K562 (cell line): ENCODE data around the gene NECAB2. TPM values are rescaled to one million over a fixed set of nuclear protein-coding genes. Genes with fewer than 3 reads are reported as not detected.

ENCODE experiments used
- ATF1 ChIP-seq, 2 experiments: fragments of 450-650 bp in 1 of 2; IDR thresholded peaks; 2 replicates each; pipeline ENCODE4 v1.6.1; 2016; ENCODE audit warnings: missing compliant biosample characterization in 1 of 2, missing genetic modification characterization in 1 of 2
- HDGF ChIP-seq: fragments of 450-650 bp; IDR thresholded peaks from 2 replicates; pipeline ENCODE4 v1.6.1; 2016
- HNRNPLL ChIP-seq: fragments of 200-400 bp; formaldehyde crosslinking; IDR thresholded peaks from 2 replicates; pipeline ENCODE4 v1.6.1; 2017; ENCODE audit warnings: low read length, low read depth, mild to moderate bottlenecking; ENCODE audit not compliant: poor library complexity, severe bottlenecking
- ID3 ChIP-seq, 2 experiments: fragments of 250-450 bp in 1 of 2; fragments of 450-650 bp in 1 of 2; sonication (Bioruptor Pico) in 1 of 2; IDR thresholded peaks; 2 replicates each; pipeline versions ENCODE4 v1.6.1 to v1.8.0; 2016 to 2021; ENCODE audit warnings: mild to moderate bottlenecking in 2 of 2, moderate library complexity in 2 of 2, missing compliant biosample characterization in 1 of 2, missing genetic modification characterization in 1 of 2
- MCM5 ChIP-seq: fragments of 450-650 bp; IDR thresholded peaks from 2 replicates; pipeline ENCODE4 v1.6.1; 2016; ENCODE audit warnings: low read depth
- MEIS2 ChIP-seq: fragments of 450-650 bp; IDR thresholded peaks from 2 replicates; pipeline ENCODE4 v1.6.1; 2014; ENCODE audit warnings: mild to moderate bottlenecking; ENCODE audit not compliant: partially characterized antibody
- RAD51 ChIP-seq: fragments of 450-650 bp; IDR thresholded peaks from 2 replicates; pipeline ENCODE4 v1.7.1; 2016; ENCODE audit warnings: low read depth, mild to moderate bottlenecking, borderline replicate concordance
- SP1 ChIP-seq: sonication (generic); formaldehyde crosslinking; IDR thresholded peaks from 2 replicates; pipeline ENCODE4 v1.8.1; 2022; ENCODE audit warnings: mild to moderate bottlenecking, missing genetic modification reagents
- TGIF2 ChIP-seq: sonication (generic); formaldehyde crosslinking; IDR thresholded peaks from 2 replicates; pipeline ENCODE4 v1.8.1; 2022; ENCODE audit warnings: mild to moderate bottlenecking, missing genetic modification reagents, moderate library complexity
- THAP12 ChIP-seq: fragments of 250-450 bp; sonication (Bioruptor Pico); IDR thresholded peaks from 2 replicates; pipeline ENCODE4 v1.9.0; 2021; ENCODE audit warnings: mild to moderate bottlenecking, inconsistent platforms
- ZSCAN32 ChIP-seq: fragments of 450-650 bp; formaldehyde crosslinking; IDR thresholded peaks from 2 replicates; pipeline ENCODE4 v1.4.0; 2020; ENCODE audit warnings: mild to moderate bottlenecking, moderate library complexity
- polyA plus RNA-seq, 8 experiments: library from polyadenylated mRNA; depleted of rRNA in 4 of 8; stranded (reverse) in 5 of 8; unstranded in 3 of 8; fragments of >200 nt; fragmentation: Nextera tagmentation in 2 of 8; fragmentation: Illumina TruSeq in 1 of 8; extraction: Ambion mirVana in 2 of 8; extraction: Trizol in 1 of 8; gene quantifications; 2 replicates each; pipeline versions ENCODE4 v1.2.1 to v1.2.3, GENCODE V29; 2011 to 2014; ENCODE audit warnings: inconsistent platforms in 1 of 8, missing spikeins in 1 of 8
- total RNA-seq, 7 experiments: library from RNA; depleted of rRNA in 6 of 7; stranded (reverse); fragments of >200 nt in 6 of 7; fragmentation: Illumina TruSeq in 2 of 7; extraction: Trizol in 2 of 7; gene quantifications; 2 replicates each; pipeline versions ENCODE4 v1.2.1 to v1.2.3, GENCODE V29; 2011 to 2021; ENCODE audit warnings: low replicate concordance in 1 of 7
- TF ChIP-seq, protein P1 (sequence below): sonication (generic); formaldehyde crosslinking; IDR thresholded peaks from 2 replicates; pipeline ENCODE4 v1.8.0; 2022; ENCODE audit warnings: mild to moderate bottlenecking, missing genetic modification reagents
- TF ChIP-seq, protein P2 (sequence below): fragments of 450-650 bp; formaldehyde crosslinking; IDR thresholded peaks from 2 replicates; pipeline ENCODE4 v1.4.0; 2020; ENCODE audit warnings: mild to moderate bottlenecking, moderate library complexity
- TF ChIP-seq, protein P3 (sequence below): fragments of 250-450 bp; sonication (Bioruptor Pico); IDR thresholded peaks from 2 replicates; pipeline ENCODE4 v1.5.0; 2021; ENCODE audit warnings: mild to moderate bottlenecking, moderate library complexity

NECAB2 gene
- total and polyA plus RNA-seq, 9 of the 15 experiments (the other 6 are each of a cell fraction or from before 2014, with no cell fraction given) = 0.03 to 0.28 TPM; not detected in 7

GRCh38 chr16:83956336-83957289 is 11.4 kb upstream of the NECAB2 start (continued):
- no peak for TF ChIP-seq TGIF2 (CRISPR knock-in tag)
- TF ChIP-seq HNRNPLL = no peak
- TF ChIP-seq ZSCAN32 (CRISPR knock-in tag) = no peak
- TF ChIP-seq, protein P1, sequence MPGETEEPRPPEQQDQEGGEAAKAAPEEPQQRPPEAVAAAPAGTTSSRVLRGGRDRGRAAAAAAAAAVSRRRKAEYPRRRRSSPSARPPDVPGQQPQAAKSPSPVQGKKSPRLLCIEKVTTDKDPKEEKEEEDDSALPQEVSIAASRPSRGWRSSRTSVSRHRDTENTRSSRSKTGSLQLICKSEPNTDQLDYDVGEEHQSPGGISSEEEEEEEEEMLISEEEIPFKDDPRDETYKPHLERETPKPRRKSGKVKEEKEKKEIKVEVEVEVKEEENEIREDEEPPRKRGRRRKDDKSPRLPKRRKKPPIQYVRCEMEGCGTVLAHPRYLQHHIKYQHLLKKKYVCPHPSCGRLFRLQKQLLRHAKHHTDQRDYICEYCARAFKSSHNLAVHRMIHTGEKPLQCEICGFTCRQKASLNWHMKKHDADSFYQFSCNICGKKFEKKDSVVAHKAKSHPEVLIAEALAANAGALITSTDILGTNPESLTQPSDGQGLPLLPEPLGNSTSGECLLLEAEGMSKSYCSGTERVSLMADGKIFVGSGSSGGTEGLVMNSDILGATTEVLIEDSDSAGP (CRISPR knock-in tag) = no peak
- TF ChIP-seq, protein P2, sequence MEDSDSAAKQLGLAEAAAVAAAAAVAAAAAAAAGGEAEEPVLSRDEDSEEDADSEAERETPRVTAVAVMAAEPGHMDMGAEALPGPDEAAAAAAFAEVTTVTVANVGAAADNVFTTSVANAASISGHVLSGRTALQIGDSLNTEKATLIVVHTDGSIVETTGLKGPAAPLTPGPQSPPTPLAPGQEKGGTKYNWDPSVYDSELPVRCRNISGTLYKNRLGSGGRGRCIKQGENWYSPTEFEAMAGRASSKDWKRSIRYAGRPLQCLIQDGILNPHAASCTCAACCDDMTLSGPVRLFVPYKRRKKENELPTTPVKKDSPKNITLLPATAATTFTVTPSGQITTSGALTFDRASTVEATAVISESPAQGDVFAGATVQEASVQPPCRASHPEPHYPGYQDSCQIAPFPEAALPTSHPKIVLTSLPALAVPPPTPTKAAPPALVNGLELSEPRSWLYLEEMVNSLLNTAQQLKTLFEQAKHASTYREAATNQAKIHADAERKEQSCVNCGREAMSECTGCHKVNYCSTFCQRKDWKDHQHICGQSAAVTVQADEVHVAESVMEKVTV (CRISPR knock-in tag) = peak; percentile 78
- TF ChIP-seq, protein P3, sequence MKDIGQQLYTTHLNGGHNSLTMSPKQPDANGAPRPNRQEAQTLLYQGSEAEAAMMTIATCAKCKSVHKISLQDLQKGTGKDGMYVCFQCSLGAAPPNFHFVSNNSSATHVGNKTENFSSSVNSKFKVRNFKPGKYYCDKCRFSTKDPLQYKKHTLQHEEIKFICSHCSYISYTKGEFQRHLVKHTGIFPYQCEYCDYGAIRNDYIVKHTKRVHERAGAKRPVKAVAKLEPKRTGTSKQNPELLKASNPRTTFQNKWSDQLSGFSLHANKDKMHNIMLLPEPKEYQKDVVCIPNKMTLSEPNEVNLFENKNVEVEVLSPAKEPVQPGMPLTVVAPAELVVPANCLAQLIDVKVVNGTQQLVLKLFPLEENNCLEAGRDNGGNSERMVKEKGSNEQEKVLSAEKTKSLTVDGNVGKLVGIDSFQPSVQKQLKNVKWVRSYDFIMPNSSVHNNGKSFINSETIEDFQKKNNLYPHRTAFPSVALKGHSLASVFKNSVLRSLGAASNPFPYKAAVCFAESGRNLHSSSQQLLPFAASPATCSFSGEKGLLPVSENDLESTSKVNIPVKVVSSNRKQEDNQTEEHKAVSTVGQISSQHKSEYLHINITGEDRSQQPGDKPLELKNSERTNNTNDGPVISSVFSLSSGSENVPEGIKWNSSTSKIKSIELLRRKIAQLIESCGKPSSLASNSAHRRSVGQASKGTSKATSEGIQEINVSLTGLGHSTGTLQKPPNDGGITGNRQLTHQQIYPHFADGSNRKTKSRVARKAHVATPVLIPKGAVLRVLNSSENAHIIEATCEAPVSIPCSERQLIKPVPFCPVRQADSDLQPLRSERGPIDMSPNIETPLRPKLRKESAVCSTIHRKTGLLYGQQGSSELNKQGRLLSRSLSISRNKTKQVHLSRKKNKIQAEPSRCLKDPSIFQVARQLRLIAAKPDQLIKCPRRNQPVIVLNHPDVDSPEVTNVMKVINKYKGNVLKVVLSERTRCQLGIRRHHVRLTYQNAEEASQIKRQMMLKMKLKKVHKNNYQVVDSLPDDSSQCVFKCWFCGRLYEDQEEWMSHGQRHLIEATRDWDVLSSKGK (CRISPR knock-in tag) = no peak
- TF ChIP-seq MEIS2 = no peak
- no peak for TF ChIP-seq RAD51
- TF ChIP-seq THAP12 (CRISPR knock-in tag) = peak; percentile 32; the same call in 1 of the 2 replicates
- TF ChIP-seq SP1 (CRISPR knock-in tag) = peak; percentile 44; the same call in 1 of the 2 replicates
- TF ChIP-seq ATF1 (CRISPR knock-in tag; IDR thresholded peaks at IDR 0.05) = no peak
- TF ChIP-seq ATF1 (tag; IDR thresholded peaks at IDR 0.05) = no peak
- TF ChIP-seq HDGF = 0 out of 2 replicates have a peak, but pooled peaks have one; percentile 76
- no peak for TF ChIP-seq ID3 (CRISPR knock-in tag; IDR thresholded peaks at IDR 0.05)
- TF ChIP-seq ID3 (tag; IDR thresholded peaks at IDR 0.05) = 0 out of 2 replicates have a peak, but pooled peaks have one; percentile 37
- no peak for TF ChIP-seq MCM5
- TF ChIP-seq, all 486 proteins: peak for 42
